ENCODE data around the gene ZSWIM1.
"Not testable (repeated sequence)": the region's sequence is repeated elsewhere in the genome, so short reads cannot be mapped to it uniquely, and the experiment has no call there.

Gene ZSWIM1

GRCh38 chr20:45931680-45932079 is 50.7 kb downstream of the ZSWIM1 start:
- DNase-seq (ENCODE audit: low read depth): not testable (repeated sequence)

- DNase-seq (ENCODE audit: low read depth): peak; percentile 82
Measured at GRCh38 chr20:45933266-45934045, 52.4 kb downstream of the ZSWIM1 start.

DNA sequence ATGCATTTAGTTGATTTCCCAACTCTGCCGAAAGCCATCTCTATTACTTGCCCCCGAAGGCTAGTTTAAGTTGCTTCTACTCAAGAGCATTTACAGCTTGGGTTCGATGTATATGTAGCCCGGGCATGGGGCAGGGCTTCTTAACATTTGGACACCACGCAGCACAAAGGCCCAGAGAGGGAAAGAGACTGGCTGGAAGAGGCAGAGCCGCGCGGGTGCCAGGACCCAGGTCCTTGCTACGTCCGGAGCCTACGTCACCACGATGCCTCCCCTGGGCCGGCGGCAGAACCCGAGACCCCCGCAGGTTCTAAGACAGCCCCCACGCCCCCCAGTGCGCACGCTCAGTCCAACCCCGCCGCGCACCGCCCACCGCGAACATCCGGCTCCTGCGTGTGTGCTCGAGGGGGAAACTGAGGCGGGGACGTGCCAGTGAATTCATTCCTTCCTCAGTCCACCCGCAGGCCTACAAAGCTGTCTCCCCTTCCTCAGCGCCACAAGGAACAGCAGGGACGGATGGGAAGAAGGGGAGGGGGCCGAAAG is 53.1 kb downstream of the ZSWIM1 start:
- peak; percentile 38 for DNase-seq (ENCODE audit: low read depth)
